Suprapubic skin (tissue), 4 donors: ENCODE results near the gene PLOD2. TPM values are rescaled to one million over a fixed set of nuclear protein-coding genes. Genes with fewer than 3 reads are reported as not detected.

ENCODE experiments used
- DNase-seq, 2 donors: peaks; one replicate each; pipeline ENCODE4 v3.0.0-alpha.2; 2019; ENCODE audit warnings: low spot score in 2 of 2
- H3K27ac ChIP-seq: fragments of 200-600 bp; sonication (generic); one replicate; pipeline ENCODE4 v1.5.1; 2019
- H3K27me3 ChIP-seq: fragments of 200-600 bp; sonication (generic); one replicate; pipeline ENCODE4 v1.5.1; 2019
- H3K36me3 ChIP-seq: fragments of 200-600 bp; sonication (generic); one replicate; pipeline ENCODE4 v1.5.1; 2019
- H3K4me1 ChIP-seq: fragments of 200-600 bp; sonication (generic); one replicate; pipeline ENCODE4 v1.5.1; 2019
- H3K4me3 ChIP-seq: fragments of 200-600 bp; sonication (generic); one replicate; pipeline ENCODE4 v1.5.1; 2019; ENCODE audit warnings: mild to moderate bottlenecking
- H3K9me3 ChIP-seq: fragments of 200-600 bp; sonication (generic); one replicate; pipeline ENCODE4 v1.5.1; 2019
- CTCF ChIP-seq, 2 donors: fragments of 200-600 bp in 1 of 2; fragments of 450-650 bp in 1 of 2; sonication (generic) in 1 of 2; IDR thresholded peaks; one replicate each; pipeline ENCODE4 v1.5.1; 2016 to 2019; ENCODE audit warnings: antibody characterized with exemption in 2 of 2, mild to moderate bottlenecking in 1 of 2, moderate library complexity in 1 of 2
- EP300 ChIP-seq: sonication (generic); formaldehyde crosslinking; IDR thresholded peaks from one replicate; pipeline ENCODE4 v1.6.1; 2017; ENCODE audit warnings: antibody characterized with exemption
- POLR2A ChIP-seq, 2 donors: fragments of 450-650 bp; IDR thresholded peaks; one replicate each; pipeline ENCODE4 v1.6.1; 2017; ENCODE audit warnings: antibody characterized with exemption in 2 of 2, mild to moderate bottlenecking in 2 of 2, moderate library complexity in 2 of 2
- POLR2AphosphoS5 ChIP-seq, 3 donors: sonication (generic); formaldehyde crosslinking; IDR thresholded peaks; one replicate each; pipeline ENCODE4 v1.6.1; 2017; ENCODE audit warnings: antibody characterized with exemption in 3 of 3
- WGBS: methylation state at CpG from one replicate; pipeline ENCODE4 v1.1.5; 2018; 5-methylcytosine and 5-hydroxymethylcytosine counted together
- total RNA-seq, 4 donors: library from RNA; depleted of rRNA; stranded (reverse); fragments of >200 nt; gene quantifications; one replicate each; pipeline ENCODE4 v1.1.0, GENCODE V29; 2016

The PLOD2 gene
- total RNA-seq, 4 donors from 2014 or later = 5.3 to 19.0 (median 8.6) TPM

- no peaks in the 10 kb centered on the region for H3K27me3 ChIP-seq
- no peaks in the 10 kb centered on the region for H3K4me1 ChIP-seq
- no peak overlapping the region for H3K4me3 ChIP-seq
- DNase-seq = no peak
- no peaks in the 10 kb centered on the region for H3K9me3 ChIP-seq
- TF ChIP-seq POLR2AphosphoS5 (IDR thresholded peaks at IDR 0.05) (no peak), EP300 (no peak), POLR2A (IDR thresholded peaks at IDR 0.05) (no peak), CTCF (IDR thresholded peaks at IDR 0.05) (no peak)
- 69% methylated on average over 5 of the region's 5 CpGs for WGBS
- H3K27ac ChIP-seq = no peak overlapping the region
- no peaks in the 10 kb centered on the region for H3K36me3 ChIP-seq
These were observed 54.0 kb downstream of the PLOD2 start for GRCh38 chr3:146106986-146107385.

GRCh38 chr3:146104068-146104467 lies 56.9 kb downstream of the PLOD2 start:
- H3K27me3 ChIP-seq = no peaks in the 10 kb centered on the region
- H3K9me3 ChIP-seq = no peaks in the 10 kb centered on the region
- no peak overlapping the region for H3K4me3 ChIP-seq
- H3K4me1 ChIP-seq = no peaks in the 10 kb centered on the region
- 94% methylated on average over 3 of the region's 3 CpGs for WGBS
- H3K27ac ChIP-seq = no peak overlapping the region
- no peak for TF ChIP-seq POLR2AphosphoS5 (IDR thresholded peaks at IDR 0.05)
- TF ChIP-seq POLR2A (IDR thresholded peaks at IDR 0.05) = no peak
- no peak for TF ChIP-seq CTCF (IDR thresholded peaks at IDR 0.05)
- no peak for TF ChIP-seq EP300
- no peak for DNase-seq
- H3K36me3 ChIP-seq = no peaks in the 10 kb centered on the region

- DNase-seq = no peak
- H3K36me3 ChIP-seq = no peaks in the 10 kb centered on the region
- WGBS = 89% methylated on average over 3 of the region's 3 CpGs
These were observed 58.1 kb downstream of the PLOD2 start for GRCh38 chr3:146102885-146103284.

GRCh38 chr3:146101538-146101937 lies 59.4 kb downstream of the PLOD2 start:
- 92% methylated on average over 2 of the region's 2 CpGs for WGBS
- H3K9me3 ChIP-seq = no peaks in the 10 kb centered on the region

More at GRCh38 chr3:146102885-146103284, 58.1 kb downstream of the PLOD2 start:
- Histone ChIP-seq H3K27ac (no peak overlapping the region), H3K9me3 (no peaks in the 10 kb centered on the region), H3K27me3 (no peaks in the 10 kb centered on the region), H3K4me3 (no peak overlapping the region), H3K4me1 (no peaks in the 10 kb centered on the region)
- TF ChIP-seq POLR2AphosphoS5 (IDR thresholded peaks at IDR 0.05) (no peak), POLR2A (IDR thresholded peaks at IDR 0.05) (no peak), EP300 (no peak), CTCF (IDR thresholded peaks at IDR 0.05) (no peak)

GRCh38 chr3:146100825-146101444 lies 60.0 kb downstream of the PLOD2 start:
- Histone ChIP-seq H3K9me3 (no peaks in the 10 kb centered on the region), H3K27me3 (no peaks in the 10 kb centered on the region), H3K27ac (no peak overlapping the region), H3K4me3 (no peak overlapping the region), H3K4me1 (no peaks in the 10 kb centered on the region), H3K36me3 (no peaks in the 10 kb centered on the region)
- DNase-seq = no peak
- TF ChIP-seq CTCF (IDR thresholded peaks at IDR 0.05) = no peak
- no peak for TF ChIP-seq POLR2AphosphoS5 (IDR thresholded peaks at IDR 0.05)
- TF ChIP-seq EP300 = no peak
- no peak for TF ChIP-seq POLR2A (IDR thresholded peaks at IDR 0.05)

More at GRCh38 chr3:146101538-146101937, 59.4 kb downstream of the PLOD2 start:
- no peak overlapping the region for H3K27ac ChIP-seq
- H3K36me3 ChIP-seq = no peaks in the 10 kb centered on the region
- no peak for DNase-seq
- TF ChIP-seq EP300 (no peak), POLR2AphosphoS5 (IDR thresholded peaks at IDR 0.05) (no peak), CTCF (IDR thresholded peaks at IDR 0.05) (no peak), POLR2A (IDR thresholded peaks at IDR 0.05) (no peak)
- H3K4me1 ChIP-seq = no peaks in the 10 kb centered on the region
- no peaks in the 10 kb centered on the region for H3K27me3 ChIP-seq
- no peak overlapping the region for H3K4me3 ChIP-seq
